Smooth muscle cell of the brain vasculature (primary cell): ENCODE data around the gene PI4K2A.
"Not testable (repeated sequence)": the region's sequence is repeated elsewhere in the genome, so short reads cannot be mapped to it uniquely, and the experiment has no call there.

Experiments used
- DNase-seq: peaks from one replicate; pipeline ENCODE4 v3.0.0-alpha.2; 2012; ENCODE audit warnings: low read depth, low spot score

Gene PI4K2A

DNA sequence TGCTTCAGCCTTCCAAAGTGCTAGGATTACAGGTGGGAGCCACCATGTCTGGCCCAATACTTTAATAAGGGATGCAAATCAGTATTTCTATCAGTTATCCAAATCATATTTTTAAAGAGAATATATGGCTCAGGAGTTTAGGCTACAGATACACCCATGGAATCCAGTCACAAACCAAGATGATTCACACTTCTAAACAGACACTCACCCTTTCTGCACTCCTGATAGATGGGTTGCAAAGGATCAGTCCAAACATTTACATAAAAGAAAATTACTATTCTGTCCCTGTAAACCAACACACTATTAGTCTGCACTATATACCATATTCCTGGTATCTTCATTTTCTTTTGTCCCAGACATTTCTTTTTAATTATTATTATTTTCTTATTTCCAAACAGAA is 9.4 kb upstream of the PI4K2A start:
- no peak for DNase-seq

DNA sequence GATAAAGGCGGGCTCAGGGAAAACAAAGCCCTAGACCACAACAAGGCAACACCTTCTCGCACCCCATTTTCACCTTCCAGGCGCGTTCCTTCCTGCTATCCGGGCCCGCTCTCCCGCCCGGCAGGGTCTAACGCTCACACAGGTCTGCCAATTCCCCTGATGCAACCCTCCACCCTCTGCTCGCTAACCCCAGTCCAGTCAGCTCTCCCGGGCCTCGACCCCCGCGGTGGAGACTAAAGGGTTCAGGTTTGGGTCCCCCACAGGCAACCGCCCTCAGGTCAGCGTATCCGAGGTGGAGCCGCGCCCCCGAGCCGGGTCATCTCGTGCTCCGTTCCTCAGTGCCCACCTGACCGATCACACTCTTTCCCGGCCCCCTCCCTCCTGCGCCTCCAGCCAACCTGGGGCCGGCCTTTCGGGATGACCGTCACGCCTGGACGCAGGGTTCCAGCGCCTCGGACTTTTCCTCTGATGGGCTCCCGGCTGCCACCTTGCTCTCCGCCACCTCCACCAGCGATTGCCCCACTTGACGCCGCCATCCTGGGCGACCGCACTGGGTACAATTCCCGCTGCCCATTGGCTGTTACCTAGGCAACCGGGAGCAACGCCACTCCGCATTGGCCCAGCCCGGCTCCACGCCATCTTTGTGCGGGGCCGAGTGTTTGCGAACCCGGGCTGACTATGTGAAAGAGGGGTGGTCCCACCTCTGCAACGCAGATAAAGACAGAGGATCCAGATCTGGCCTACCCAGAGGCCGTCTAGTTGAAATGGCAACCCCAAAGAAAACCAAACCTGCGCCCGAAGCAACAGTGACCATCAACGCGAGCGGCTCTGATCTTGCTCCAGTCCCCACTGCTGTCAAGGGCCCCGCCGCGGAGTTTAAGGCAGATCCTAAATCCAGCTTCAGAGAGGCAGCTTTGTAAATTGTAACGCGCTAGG is 7.3 kb upstream of the PI4K2A start, which contains the start of gene MORN4:
TSS of gene MORN4 (minus strand) at position 552 of the 936 bp plus-strand sequence. CDS start 13,847 bp downstream, outside the sequence.
- DNase-seq = peak; percentile 65

DNA sequence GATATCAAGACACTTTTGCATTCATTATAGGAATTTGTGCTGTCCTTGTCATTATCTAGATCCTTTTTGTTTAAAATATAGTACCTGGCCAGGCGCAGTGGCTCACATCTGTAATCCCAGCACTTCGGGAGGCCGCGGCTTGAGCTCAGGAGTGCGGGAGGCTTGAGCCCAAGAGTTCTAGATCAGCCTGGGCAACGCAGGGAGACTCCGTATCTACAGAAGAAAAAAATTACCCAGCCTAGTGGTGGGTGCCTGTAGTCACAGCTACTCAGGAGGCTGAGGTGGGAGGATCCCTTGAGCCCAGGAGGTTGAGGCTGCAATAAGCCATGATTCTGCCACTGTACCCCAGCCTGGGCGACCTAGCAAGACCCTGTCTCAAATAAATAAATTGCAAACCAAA is 6.5 kb upstream of the PI4K2A start:
- DNase-seq = no peak

DNA sequence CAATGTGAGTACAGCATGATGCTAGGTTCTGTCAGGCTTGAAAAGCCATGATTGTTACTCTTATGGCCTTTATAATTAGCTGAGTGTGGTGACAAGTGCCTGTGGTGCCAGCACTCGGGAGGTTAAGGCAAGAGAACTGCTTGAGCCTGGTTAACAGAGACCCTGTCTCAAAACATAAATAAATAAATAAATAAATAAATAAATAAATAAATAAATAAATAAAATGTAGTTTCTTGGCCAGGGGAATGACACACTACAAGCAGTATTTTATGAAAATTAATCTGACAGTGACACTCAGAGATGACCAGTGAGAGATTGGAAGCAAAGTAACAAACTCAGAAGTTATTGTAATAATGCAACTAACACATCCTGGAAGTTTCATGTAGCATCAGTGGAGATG is 4.9 kb upstream of the PI4K2A start:
- no peak for DNase-seq

DNA sequence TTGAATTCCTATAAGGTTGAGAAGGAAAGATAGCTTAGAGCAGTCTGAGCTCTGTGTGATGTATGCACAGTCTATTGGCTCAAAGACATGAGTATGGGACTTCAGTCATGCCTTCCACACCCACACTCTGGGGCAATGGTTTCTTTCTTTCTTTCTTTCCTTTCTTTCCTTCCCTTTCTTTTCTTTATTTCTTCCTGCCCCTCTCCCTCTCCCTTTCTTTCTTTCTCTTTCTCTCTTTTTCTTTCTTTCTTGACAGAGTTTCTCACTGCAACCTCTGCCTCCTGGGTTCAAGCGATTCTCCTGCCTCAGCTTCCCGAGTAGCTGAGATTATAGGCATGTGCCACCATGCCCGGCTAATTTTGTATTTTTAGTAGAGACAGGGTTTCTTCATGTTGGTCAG is 1.4 kb upstream of the PI4K2A start:
- not testable (repeated sequence) for DNase-seq

DNA sequence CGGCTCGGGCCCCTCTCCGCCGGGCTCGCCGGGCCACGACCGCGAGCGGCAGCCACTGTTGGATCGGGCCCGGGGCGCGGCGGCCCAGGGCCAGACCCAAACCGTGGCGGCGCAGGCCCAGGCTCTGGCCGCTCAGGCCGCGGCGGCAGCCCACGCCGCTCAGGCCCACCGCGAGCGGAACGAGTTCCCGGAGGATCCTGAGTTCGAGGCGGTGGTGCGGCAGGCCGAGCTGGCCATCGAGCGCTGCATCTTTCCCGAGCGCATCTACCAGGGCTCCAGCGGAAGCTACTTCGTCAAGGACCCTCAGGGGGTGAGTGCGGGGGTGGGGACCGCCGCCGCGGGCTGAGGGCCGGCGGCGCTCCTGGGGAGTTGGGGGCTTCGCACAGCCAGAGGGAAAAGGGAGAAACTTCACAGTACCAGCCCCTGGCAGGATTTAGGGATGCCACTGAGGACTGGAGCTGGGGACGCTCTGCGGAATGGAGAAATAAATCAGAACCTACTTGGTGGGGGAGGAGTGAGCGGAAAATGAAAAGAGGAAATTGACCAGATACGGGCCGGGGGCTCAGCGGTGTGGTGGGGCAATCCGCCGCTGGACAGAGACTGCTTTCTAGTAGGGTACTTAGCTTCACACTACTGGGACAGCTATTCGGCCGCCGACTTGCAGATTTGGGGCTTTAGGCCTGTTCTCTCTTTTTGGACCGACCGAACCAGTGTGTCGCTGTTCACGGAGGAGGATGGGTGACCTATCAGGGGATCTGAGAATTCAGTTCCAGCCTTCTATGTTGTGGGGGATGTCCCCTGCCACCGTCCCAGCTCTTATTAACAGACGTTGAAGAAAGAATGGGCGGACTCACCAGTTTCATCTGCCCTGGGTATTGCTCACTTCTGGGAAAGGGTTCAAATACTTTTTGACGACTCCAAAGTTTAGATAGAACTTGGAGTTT is 669 bp downstream of the PI4K2A start:
- no peak for DNase-seq

DNA sequence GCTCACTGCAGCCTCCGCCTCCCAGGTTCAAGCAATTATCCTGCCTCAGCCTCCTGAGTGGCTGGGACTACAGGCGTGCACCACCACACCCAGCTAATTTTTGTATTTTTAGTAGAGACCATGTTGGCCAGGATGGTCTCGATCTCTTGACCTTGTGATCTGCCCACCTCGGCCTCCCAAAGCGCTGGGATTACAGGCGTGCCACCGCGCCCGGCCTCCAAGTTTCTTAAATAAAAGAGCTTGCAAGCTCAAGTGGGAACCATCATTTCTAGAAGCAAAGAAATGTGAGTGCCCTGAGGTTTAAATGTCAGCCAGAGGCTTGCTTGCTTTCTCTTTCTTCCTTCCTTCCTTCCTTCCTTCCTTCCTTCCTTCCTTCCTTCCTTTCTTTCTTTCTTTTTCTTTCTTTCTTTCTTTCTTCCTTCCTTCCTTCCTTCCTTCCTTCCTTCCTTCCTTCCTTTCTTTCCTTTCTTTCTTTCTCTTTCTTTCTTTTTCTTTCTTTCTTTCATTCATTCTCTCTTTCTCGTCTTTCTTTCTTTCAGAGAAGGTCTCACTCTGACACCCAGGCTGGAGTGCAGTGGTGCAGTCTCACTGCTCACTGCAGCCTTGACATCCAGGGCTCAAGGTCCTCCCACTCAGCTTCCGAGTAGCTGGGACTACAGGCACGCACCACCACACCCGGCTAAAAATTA is 2.1 kb downstream of the PI4K2A start:
- DNase-seq = not testable (repeated sequence)

DNA sequence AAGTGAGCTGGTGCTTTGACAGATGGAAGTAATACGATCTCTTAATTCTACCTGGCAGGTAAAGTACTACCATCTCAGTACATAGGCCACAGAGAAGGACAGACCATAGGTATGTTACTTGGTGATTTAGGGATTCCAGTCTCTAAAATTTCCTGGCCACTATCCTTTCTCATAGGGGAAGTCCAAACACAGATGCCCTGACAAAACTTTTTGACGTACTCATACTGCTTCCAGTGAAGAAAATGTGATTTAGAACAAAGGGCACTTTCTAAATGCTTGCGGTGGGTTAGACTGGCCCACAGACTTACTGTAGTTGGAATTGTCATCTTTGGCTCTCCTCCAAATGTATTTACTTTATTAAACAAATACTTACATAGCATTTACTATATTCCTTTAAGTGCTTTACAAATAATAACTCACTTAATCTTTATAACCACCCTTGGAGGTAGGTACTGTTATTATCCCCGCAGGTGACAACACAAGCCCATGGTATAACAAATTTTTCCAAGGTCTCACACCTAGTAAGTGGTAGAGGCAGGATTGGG is 3.0 kb downstream of the PI4K2A start:
- no peak for DNase-seq

DNA sequence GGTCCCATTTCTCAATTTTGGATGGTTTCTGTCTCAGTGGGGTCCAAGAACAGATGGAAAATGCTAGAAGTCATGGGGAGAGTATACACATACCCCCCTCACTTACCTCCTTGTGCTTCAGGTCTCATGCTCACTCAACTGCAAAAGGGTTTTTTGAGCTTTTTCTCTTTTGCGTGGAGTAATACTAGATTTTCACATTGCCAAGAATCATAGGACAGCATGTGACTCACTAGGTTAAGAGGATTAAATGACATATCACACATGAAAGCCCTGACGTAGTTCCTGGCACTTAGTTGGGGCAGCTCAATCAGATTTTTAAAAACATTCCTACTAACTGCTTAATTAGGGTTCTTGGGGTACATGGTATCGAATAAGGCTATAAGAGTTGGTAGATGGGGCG is 4.5 kb downstream of the PI4K2A start:
- DNase-seq = no peak

DNA sequence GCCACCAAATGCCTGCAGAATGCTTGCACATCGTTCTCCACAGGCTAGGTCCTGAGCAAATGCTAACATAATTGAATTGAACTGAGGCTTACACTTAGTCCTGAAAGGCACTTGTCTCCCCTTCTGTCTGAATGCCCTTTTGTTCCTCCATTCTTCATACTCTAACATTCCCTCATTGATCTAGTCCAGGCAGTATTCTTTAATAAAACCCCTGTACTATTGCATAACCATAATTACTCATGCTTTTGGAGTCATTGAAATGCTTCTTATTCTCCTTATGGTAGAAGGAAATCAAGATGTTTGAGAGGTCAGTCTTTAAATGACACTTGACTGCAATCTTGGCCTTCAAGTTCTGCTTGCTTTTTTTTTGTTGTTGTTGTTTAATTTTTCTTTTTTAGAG is 7.1 kb downstream of the PI4K2A start:
- DNase-seq = no peak

DNA sequence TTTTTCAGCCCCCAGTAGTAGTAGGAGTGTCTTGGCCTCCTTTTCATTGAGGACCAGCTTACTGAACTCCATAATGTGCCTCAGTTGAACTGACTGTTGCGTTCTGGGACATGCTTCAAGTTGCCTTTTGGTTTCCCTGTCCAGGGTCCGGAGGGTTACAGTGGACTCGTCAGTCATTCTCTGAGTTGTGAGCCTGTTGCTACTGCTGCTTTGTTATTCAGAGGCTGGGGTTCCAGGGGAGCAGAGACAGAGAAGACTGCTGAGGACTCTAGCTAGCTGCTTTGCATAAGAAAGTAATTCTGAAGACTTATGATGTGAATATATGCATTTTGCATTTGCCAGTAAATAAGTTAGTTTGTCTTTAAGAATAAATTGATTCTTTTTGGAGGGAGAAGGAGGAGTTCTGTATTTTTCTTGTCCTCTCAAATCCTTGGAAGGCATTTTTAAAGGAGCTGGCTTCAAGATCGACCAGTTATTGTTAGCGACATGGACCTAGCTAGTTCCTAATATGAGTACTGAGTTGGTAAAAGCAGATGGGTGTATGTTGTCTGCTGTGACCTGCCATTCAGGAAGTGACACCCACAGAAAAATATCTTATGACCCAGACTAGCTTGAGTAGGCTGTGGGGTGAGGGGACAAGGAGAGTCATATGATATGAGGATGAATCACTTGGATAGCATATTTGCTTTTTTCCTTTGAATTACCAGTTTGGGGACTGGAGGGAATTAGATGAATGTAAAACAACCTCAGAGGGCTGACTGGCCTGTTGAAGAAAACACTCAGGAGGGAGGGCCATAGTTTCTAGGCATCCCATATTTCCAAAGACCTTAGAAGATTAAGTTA is 8.3 kb downstream of the PI4K2A start:
- DNase-seq = peak; percentile 70

DNA sequence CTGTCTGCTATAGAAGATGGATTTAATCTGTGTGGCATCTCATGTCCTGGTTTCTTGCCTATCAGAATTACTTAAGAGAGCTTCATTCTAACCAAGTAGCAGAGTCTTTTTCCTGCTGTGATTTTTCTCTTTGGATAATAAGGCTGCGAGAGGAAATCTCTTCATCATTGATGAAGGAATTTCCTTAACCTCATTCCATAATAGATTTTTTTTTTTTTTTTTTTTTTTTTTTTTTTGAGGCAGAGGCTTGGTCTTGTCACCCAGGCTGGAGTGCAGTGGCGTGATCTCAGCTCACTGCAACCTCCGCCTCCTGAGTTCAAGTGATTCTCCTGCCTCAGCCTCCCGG is 8.9 kb downstream of the PI4K2A start:
- DNase-seq = not testable (repeated sequence)

DNA sequence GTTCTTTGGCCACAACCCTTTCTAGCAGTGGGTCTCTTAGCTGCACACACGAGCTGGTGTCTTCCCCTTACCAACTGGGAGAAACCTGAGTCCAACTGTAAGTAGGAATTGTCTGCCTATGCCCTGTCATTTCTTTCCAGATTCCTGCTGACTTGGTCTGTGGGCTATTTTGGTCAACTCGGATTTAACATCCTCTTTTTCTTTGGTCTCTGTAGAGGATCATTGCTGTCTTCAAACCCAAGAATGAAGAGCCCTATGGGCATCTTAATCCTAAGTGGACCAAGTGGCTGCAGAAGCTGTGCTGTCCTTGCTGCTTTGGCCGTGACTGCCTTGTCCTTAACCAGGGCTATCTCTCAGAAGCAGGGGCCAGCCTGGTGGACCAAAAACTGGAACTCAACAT is 10.3 kb downstream of the PI4K2A start:
- no peak for DNase-seq

DNA sequence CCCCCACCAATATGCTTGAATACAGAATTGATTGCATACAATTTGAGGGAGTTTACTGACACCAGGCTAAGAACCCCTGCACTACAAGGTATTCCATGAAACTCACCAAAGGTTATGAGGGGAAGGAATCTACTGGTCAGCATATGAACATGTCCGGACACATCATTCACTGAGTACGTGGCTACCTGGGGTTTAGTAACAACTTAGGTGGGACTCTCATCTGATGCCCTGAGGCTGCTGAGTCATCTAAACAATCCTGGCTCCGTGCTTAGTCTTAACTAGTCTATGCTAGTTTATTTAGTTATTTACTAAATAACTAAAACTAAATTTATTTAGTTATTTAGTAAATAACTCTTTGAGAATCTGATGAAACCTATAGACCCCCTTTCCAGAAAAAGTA is 11.3 kb downstream of the PI4K2A start:
- DNase-seq = no peak

DNA sequence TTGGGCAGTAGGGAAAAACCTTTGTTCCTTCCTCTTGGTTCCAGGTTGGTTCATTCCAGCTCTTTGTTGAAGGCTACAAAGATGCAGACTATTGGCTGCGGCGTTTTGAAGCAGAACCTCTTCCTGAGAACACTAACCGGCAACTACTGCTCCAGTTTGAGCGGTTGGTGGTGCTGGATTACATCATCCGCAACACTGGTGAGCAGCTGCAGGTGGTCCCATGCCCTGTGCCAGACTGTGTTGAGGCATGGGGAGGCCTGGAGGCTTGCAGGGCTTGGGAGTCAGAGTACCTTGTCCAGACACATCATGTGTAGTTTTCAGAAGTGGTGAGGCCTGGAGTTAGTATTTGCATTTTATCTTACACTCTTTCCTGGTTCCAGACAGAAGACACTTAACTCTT is 16.3 kb downstream of the PI4K2A start:
- DNase-seq = no peak

DNA sequence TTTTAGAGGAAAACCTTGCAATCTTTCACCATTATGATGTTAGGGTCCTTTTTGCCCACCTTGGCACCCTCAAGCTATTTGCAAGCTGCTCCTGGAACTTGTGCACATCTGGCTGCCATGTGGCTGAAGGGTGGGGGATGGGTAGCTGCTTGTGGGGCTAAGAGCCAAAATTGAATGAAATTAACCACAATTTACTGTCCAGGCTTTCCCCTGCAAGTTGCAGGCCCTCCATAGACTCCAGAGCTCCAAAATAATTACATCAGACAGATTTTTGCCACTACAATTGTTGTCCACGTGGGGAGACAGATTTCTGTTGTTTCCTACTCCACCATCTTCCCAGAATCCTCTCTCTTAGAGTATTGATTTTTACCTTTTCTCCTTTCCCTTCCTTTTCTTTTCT is 19.1 kb downstream of the PI4K2A start:
- DNase-seq = no peak

DNA sequence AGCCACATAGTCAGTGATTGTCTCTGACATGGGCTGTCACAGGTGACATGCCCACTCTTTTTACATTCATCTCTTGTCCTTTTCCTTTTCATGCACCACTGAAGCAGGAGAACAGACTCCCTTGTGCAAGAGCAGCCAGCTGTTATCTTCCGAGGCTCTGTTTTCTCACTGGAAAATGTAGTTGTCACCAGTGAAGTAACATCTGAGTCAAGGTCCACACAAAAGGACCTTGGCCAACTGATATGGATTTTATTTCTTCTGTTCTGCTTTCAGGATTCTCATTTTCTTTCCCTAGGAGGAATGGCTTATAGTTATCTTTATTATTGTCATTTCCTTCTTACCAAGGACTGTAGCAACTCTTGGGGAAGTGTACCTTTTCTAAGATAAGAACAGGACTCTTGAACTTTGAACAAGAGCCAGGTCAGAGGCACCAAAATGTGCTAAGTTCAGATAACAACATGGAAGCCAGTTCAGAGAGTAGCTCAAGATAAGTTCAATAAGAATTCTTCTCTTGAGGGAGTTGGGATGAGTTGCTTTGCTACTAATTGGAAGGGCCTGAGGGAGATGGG is 23.9 kb downstream of the PI4K2A start:
- DNase-seq = no peak

DNA sequence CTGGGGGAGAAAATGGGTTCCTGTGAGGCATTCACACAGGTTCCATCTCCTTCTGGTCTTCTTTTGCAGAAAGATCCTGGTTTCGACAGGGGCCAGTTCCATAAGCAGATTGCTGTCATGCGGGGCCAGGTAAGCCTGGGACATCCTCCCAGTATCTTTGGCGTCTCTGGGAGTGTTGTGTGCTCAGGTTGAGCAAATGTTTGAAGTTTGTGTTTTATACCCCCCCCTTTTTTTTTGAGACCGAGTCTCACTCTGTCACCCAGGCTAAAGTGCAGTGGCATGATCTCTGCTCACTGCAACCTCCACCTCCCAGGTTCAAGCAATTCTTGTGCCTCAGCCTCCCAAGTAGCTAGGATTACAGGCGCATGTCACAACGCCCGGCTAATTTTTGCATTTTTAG is 26.5 kb downstream of the PI4K2A start:
- DNase-seq = no peak

DNA sequence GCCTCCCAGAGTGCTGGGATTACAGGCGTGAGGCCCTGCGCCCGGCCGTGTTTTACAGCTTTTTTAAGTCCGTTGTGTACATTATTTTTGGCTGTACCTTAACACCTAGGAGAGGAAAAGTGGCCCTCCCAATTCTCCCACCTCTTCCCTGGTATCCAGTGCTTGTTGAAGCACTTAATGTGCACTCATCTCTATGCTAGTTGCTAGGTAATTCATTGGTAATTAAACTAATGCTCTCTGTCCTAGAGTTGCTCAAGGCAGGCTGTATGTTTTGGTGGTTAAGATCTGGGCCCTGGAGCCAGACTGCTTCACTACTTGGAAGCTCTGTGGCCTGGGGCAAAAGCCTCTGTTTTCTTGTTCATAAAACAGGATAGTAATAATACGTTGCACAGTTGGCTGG is 27.0 kb downstream of the PI4K2A start:
- no peak for DNase-seq

DNA sequence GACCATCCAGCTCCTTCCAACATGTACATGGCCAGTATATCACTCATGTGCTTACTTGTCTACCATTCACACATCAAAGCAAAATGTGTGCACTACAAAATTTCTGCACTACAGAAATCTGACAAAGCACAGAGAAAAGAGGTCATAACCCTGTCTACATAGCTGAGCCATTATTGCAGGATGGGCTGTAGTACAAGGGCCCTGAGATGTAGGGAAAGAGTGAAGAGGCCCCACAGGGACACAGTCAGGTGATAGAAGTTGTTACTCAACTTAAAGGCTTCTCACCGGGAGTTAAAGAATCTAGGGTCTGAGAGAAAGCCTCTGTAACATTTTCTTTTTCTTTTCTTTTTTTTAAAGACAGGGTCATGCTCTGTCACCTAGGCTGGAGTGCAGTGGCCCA is 29.1 kb downstream of the PI4K2A start:
- no peak for DNase-seq
